Activated CD4-positive, alpha-beta T cell treated with anti-CD3 and anti-CD28 coated beads, Interleukin-2, amount 10 ng/mL, durations not matched to agents 24 days and 14 days (primary cell): ENCODE measurements around the gene MDN1. TPM values are rescaled to one million over a fixed set of nuclear protein-coding genes. Genes with fewer than 3 reads are reported as not detected.
"Not testable (repeated sequence)": the region's sequence is repeated elsewhere in the genome, so short reads cannot be mapped to it uniquely, and the experiment has no call there.

ENCODE experiments used
- DNase-seq: peaks from one replicate; pipeline ENCODE4 v3.0.0; 2022
- H3K27ac Mint-ChIP-seq: one replicate; pipeline ENCODE4 v1.8.0; 2022; ENCODE audit warnings: mild to moderate bottlenecking, mixed read lengths
- H3K27me3 Mint-ChIP-seq: one replicate; pipeline ENCODE4 v1.8.0; 2022; ENCODE audit warnings: mixed read lengths
- H3K36me3 Mint-ChIP-seq: one replicate; pipeline ENCODE4 v1.8.0; 2022; ENCODE audit warnings: low read depth, mild to moderate bottlenecking, mixed read lengths
- H3K4me1 Mint-ChIP-seq: one replicate; pipeline ENCODE4 v1.8.0; 2021; ENCODE audit warnings: mixed read lengths
- H3K4me3 Mint-ChIP-seq: one replicate; pipeline ENCODE4 v1.8.0; 2022; ENCODE audit warnings: mild to moderate bottlenecking, moderate library complexity, mixed read lengths
- H3K9me3 Mint-ChIP-seq: one replicate; pipeline ENCODE4 v1.8.0; 2021; ENCODE audit warnings: mixed read lengths
- intact Hi-C: fragments of 100-400 bp; cut with micrococcal nuclease; formaldehyde crosslinking; loops from one replicate; pipeline ENCODE4 v1.15.1; 2023
- total RNA-seq: library from RNA; stranded (reverse); gene quantifications from 2 replicates; pipeline ENCODE4 v1.2.3, GENCODE V29; 2022

The MDN1 gene
- total RNA-seq, 1 donor from 2014 or later = 78.3 TPM

DNA sequence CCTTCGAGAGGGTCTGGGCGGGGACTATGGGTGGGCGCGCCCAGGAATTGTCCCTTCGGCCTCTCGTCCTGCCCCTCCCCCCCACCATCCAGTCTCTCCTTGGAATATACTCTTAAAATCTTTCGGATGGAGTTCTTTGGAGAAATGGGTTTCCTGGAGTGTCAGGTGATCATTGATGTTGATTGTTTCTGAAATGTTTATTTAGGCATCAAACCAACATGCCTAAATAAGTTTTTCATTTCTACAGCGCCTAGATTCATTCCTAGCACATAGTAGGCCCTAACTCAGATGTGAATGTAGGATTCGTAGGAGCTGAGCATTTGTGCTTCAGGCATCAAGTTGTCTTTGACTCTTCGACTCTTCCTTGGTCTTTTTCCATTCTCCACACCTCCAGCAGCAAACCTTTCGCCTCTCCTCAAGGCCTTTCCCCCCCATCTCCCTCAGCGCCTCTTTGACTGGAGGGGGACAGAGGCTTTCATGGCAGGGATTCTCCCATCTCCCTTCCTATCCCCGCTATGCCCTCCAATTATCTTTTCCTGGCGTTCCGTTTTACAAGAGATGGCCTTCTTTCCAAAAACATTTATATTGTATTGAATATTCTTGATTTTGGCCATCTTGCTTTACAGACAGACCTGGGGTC is 10.7 kb upstream of the MDN1 start:
- Mint-ChIP-seq H3K9me3 (no peaks in the 10 kb centered on the region), H3K36me3 (peaks cover 35% of the 10 kb centered on the region), H3K4me1 (peaks cover 30% of the 10 kb centered on the region), H3K27me3 (no peaks in the 10 kb centered on the region), H3K27ac (peak overlapping the region; percentile 98), H3K4me3 (peak overlapping the region; percentile 99)
- no peak for DNase-seq
- intact Hi-C loops = no loop called here

DNA sequence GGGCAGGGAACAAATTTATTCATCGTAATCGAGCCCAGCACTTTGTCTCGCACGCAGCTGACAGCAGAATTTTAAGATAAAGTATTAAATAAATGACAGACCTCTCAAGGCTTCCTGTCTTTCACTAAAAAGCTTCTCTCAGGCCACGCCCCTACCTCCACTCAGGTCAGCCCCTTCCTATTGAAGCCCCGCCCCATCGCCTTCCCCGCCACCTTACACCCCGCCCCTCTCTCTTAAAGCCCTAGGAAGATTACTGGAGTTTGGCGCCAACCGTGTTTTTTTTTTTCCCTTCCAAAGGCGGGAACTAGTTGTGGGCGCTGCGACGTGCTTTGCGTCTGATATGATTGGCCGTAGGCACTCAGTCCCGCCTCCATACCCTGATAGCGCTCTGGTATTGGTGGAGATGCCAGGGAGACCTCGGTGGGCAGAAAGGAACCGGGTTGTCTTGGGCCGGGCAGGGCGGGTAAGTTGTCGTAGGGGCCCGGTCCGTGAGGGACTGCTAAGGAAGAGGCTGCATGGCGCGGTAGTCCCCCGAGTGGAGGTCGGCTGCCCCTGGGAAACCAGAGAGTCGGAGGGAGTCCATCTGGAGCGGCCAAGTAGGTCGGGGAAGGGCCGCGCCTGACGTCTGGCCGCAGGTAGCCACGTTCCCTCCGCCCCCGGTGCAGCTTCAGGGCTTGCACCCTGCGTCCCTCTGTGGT is 10.0 kb upstream of the MDN1 start, which contains the start of gene CASP8AP2:
Gene CASP8AP2 (plus strand): TSS at position 409 of the 698 bp plus-strand sequence.
- intact Hi-C loops = loop anchor here (1.0 to 10.0 kb wide), 6 partner anchors 10 to 747 kb away; partner anchors contain the start of genes ANKRD6, MDN1, PNRC1 and UBE2J1
- Mint-ChIP-seq H3K36me3 (peaks cover 29% of the 10 kb centered on the region), H3K27me3 (no peaks in the 10 kb centered on the region), H3K4me1 (peaks cover 24% of the 10 kb centered on the region), H3K4me3 (peak within 1 kb of the TSS; percentile 99), H3K27ac (peak within 1 kb of the TSS; percentile 98), H3K9me3 (no peaks in the 10 kb centered on the region)
- peak; percentile 98 for DNase-seq

DNA sequence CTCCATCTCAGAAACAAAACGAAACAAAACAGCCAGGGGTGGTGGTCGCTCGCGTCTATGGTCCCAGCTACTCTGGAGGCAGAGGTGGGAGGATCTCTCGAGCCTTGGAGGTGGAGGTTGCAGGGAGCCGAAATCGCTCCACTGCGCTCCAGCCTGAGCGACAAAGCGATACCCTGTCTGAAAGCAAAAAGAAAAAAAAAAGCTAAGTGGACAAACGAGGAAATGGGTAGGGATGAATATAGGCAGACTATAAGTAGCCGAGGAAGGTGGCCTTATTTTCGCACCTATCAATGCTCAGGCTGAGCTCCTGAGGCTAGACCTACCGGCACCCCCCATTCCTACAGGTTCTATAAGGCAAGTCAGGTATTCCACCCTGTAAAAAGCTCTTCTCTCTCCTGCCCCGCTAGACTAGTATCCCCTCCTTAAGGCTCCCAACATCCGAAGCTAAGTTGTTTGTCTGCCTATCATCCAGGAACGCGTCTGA is 9.4 kb upstream of the MDN1 start:
- DNase-seq = peak; percentile 81
- Mint-ChIP-seq H3K36me3 (peaks cover 29% of the 10 kb centered on the region), H3K4me1 (peaks cover 24% of the 10 kb centered on the region)

DNA sequence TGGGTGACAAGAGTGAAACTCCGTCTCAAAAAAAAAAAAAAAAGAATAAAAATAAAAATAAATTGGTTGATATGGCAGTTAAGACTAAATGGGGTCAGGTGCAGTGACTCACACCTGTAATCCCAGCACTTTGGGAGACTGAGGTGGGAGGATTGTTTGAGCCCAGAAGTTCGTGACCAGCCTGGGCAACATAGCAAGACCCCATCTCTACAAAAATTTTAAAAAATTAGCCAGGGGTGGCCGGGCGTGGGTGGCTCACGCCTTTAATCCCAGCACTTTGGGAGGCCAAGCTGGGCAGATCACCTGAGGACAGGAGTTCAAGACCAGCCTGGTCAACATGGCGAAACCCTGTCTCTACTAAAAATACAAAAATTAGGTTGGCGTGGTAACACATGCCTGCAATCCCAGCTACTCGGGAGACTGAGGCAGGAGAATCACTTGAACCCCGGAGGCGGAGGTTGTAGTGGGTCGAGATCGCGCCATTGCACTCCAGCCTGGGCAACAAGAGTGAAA is 8.9 kb upstream of the MDN1 start:
- not testable (repeated sequence) for H3K9me3 Mint-ChIP-seq, H3K27me3 Mint-ChIP-seq, DNase-seq
- Mint-ChIP-seq H3K27ac (peak overlapping the region; percentile 98), H3K36me3 (peaks cover 27% of the 10 kb centered on the region), H3K4me1 (peaks cover 24% of the 10 kb centered on the region), H3K4me3 (peak overlapping the region; percentile 99)
- intact Hi-C loops = loop anchor here (5.0 to 10.0 kb wide), 4 partner anchors 394 to 746 kb away; partner anchors contain the start of genes ANKRD6, PNRC1 and UBE2J1

More for the DNA sequence above, 9.4 kb upstream of the MDN1 start:
- Mint-ChIP-seq H3K27me3 (no peaks in the 10 kb centered on the region), H3K4me3 (peak overlapping the region; percentile 99), H3K9me3 (no peaks in the 10 kb centered on the region), H3K27ac (peak overlapping the region; percentile 98)
- intact Hi-C loops = loop anchor here (1.0 to 10.0 kb wide), 6 partner anchors 10 to 747 kb away; partner anchors contain the start of genes ANKRD6, MDN1, PNRC1 and UBE2J1

DNA sequence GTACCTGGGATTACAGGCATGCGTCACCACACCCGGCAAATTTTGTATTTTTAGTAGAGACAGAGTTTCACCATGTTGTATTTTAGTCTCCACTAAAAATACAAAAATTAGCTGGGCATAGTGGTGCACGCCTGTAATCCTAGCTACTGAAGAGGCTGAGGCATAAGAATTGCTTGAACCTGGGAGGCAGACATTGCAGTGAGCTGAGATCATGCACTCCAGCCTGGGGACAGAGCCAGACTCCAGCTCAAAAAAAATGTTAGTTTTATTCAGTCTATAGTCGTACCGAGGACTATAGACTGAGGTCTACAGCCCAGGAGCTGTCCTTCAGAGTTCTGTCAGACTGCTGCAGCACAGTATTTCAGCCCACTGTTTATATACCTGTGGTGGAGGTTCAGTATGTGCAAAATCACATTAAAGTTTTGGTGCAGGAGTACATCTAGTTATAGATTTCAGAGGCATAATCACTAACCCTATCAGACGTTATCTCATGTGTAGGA is 6.5 kb upstream of the MDN1 start:
- Mint-ChIP-seq H3K36me3 (peaks cover 7% of the 10 kb centered on the region), H3K27ac (no peak overlapping the region), H3K4me3 (no peak overlapping the region), H3K9me3 (no peaks in the 10 kb centered on the region), H3K27me3 (no peaks in the 10 kb centered on the region), H3K4me1 (peaks cover 9% of the 10 kb centered on the region)
- intact Hi-C loops = loop anchor here (5.0 to 10.0 kb wide), 4 partner anchors 391 to 744 kb away; partner anchors contain the start of genes ANKRD6, PNRC1 and UBE2J1
- no peak for DNase-seq

DNA sequence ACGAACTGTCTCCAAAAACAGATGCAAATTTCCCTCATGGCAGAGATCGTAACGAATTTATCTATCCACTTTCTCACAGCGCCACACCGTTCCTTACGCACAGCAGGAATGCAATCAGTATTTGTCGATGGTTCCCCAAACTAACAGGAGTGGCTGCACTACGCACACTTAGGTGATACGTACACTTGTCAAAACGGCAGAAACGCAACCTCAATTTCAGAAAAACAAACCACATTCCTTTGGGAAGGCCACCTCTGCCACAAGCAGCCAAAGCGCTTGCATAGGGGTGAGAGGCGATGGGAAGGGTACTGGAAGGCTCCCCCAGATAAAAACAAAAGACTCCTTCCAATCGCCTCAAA is 638 bp downstream of the MDN1 start:
- H3K27me3 Mint-ChIP-seq = no peaks in the 10 kb centered on the region
- H3K36me3 Mint-ChIP-seq = peaks cover 11% of the 10 kb centered on the region
- peak overlapping the region; percentile 98 for H3K27ac Mint-ChIP-seq
- DNase-seq = no peak
- peaks cover 4% of the 10 kb centered on the region for H3K9me3 Mint-ChIP-seq
- peak overlapping the region; percentile 96 for H3K4me3 Mint-ChIP-seq
- intact Hi-C loops = loop anchor here (1.0 to 2.0 kb wide), 3 partner anchors 10 to 768 kb away; partner anchors contain the start of genes CASP8AP2 and MAP3K7
- H3K4me1 Mint-ChIP-seq = peaks cover 23% of the 10 kb centered on the region

DNA sequence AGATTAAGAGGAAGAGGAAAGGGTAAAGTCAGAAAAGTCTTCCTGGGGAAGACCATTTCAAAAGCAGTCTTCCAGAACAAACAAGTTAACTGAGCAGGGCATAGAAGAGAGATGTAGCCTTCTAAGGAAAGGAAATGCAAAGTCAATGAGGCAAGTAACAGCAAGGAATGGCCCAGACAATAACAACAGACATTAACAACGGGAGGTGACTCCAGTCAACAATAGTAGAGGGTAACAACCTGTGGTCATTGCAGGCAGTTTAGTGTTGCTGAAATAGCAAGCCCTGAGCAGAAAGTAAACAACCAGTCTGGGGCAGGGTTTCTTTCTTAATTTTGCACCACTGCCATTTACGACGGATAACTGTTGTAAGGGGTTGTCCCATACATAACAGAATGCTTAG is 2.1 kb downstream of the MDN1 start:
- Mint-ChIP-seq H3K36me3 (peaks cover 11% of the 10 kb centered on the region), H3K4me3 (peak overlapping the region; percentile 96), H3K27ac (peak overlapping the region; percentile 3), H3K9me3 (peaks cover 4% of the 10 kb centered on the region), H3K4me1 (peaks cover 24% of the 10 kb centered on the region), H3K27me3 (no peaks in the 10 kb centered on the region)
- no peak for DNase-seq
- intact Hi-C loops = no loop called here

DNA sequence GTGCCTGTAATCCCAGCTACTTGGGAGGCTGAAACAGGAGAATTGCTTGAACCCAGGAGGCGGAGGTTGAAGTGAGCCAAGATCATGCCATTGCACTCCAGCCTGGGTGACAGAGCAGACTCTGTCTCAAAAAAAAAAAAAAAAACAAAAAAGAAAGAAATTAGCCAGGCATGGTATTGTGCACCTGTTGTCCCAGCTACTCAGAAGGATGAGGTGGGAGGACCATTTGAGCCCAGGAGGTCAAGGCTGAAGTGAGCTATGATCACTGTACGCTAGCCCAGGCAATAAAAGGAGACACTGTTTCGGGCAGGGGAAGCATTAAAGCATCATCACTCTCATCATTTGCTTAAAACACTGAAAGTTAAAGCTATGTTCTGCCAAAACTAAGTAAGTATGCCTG is 6.2 kb downstream of the MDN1 start:
- DNase-seq, H3K4me3 Mint-ChIP-seq, intact Hi-C loops, H3K27me3 Mint-ChIP-seq, H3K9me3 Mint-ChIP-seq, H3K27ac Mint-ChIP-seq, H3K36me3 Mint-ChIP-seq: not testable (repeated sequence)
- H3K4me1 Mint-ChIP-seq = peaks cover 14% of the 10 kb centered on the region

DNA sequence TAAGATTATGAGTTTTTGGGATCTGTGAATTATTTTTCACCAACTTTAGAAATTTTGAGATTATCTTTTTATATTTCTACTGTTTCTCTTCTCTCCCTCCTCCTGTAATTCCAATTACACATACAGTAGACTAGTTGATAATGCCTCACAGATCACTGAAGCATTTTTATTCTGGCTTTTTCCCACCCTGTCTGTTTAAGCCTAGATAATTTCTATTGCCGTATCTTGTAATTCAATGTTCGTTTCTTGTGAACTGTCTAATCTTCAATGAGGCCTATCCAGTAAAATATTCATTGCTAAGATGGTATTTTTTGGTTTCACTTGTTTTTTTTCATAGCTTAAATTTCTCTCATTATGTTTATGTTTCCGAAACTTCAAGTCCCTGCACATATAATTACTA is 12.0 kb downstream of the MDN1 start:
- no peak for DNase-seq
- Mint-ChIP-seq H3K36me3 (peaks cover 8% of the 10 kb centered on the region), H3K27me3 (no peaks in the 10 kb centered on the region), H3K4me3 (no peak overlapping the region), H3K27ac (no peak overlapping the region), H3K4me1 (peaks cover 10% of the 10 kb centered on the region), H3K9me3 (no peaks in the 10 kb centered on the region)
- intact Hi-C loops = no loop called here

DNA sequence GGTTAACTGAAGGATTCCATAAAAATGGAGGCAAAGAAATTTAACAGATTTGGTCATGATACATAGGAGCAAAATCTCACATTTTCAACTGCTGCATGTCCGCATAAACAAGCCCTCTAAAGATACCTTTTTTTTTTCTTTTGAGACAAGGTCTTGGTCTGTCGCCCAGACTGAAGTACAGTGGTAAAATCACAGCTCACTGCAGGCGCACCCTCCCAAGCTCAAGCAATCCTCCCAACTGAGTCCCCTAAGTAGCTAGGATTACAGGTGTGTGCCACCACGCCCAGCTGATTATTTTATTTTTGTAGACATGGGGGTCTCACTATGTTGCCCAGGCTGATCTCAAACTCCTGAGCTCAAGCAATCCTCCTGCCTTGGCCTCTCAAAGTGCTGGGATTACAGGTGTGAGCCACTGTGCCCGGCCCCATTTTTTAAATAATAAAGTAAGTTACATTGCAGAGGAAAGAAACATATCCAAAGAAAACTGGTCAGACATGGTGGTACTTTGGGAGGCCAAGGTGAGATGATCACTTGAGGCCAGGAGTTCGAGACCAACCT is 13.7 kb downstream of the MDN1 start:
- Mint-ChIP-seq H3K4me1 (peaks cover 10% of the 10 kb centered on the region), H3K27ac (no peak overlapping the region), H3K4me3 (no peak overlapping the region), H3K9me3 (no peaks in the 10 kb centered on the region), H3K36me3 (peaks cover 17% of the 10 kb centered on the region), H3K27me3 (no peaks in the 10 kb centered on the region)
- intact Hi-C loops = no loop called here
- DNase-seq = no peak

DNA sequence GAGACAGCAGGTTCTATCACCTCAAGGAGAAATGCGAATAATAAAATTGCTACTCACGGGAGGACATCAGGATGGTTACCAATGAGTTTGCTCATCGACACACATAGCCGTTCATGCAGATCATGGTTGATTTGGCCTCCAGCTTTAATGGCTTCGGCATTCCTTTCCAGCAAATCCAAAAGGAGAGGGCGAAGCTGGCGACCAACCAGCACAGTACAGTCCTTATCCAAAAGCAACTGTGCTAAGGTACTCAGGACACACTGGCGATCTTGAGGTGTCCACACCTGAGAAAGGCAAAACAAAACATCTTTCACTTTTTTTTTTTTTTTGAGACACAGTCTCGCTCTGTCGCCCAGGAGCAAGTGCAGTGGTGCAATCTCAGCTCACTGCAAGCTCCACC is 16.3 kb downstream of the MDN1 start:
- DNase-seq = no peak
- intact Hi-C loops = no loop called here
- Mint-ChIP-seq H3K27me3 (no peaks in the 10 kb centered on the region), H3K27ac (no peak overlapping the region), H3K4me3 (no peak overlapping the region), H3K9me3 (no peaks in the 10 kb centered on the region), H3K36me3 (peaks cover 24% of the 10 kb centered on the region), H3K4me1 (peaks cover 7% of the 10 kb centered on the region)

DNA sequence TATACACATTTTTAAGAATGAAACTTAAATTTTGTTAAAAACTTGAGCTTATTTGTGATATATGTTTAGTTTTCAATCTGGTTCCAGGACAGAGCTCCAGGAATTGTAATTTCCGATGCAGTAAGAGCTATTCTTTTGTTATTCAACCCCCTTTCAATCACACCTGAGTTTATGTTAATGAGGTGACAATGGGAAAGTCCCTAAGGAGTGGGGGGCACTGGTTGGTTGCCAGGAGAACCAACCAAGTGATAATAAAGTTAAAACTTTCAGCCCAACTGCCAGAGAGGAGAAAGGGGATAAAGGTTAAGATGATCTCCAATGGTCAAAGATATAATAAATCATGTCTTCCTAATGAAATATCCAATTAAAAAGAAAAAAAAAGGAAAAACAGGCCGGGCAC is 19.8 kb downstream of the MDN1 start:
- H3K27me3 Mint-ChIP-seq = no peaks in the 10 kb centered on the region
- no peak overlapping the region for H3K27ac Mint-ChIP-seq
- intact Hi-C loops = no loop called here
- no peak for DNase-seq
- H3K36me3 Mint-ChIP-seq = peaks cover 43% of the 10 kb centered on the region
- peaks cover 10% of the 10 kb centered on the region for H3K4me1 Mint-ChIP-seq
- no peaks in the 10 kb centered on the region for H3K9me3 Mint-ChIP-seq
- H3K4me3 Mint-ChIP-seq = no peak overlapping the region

DNA sequence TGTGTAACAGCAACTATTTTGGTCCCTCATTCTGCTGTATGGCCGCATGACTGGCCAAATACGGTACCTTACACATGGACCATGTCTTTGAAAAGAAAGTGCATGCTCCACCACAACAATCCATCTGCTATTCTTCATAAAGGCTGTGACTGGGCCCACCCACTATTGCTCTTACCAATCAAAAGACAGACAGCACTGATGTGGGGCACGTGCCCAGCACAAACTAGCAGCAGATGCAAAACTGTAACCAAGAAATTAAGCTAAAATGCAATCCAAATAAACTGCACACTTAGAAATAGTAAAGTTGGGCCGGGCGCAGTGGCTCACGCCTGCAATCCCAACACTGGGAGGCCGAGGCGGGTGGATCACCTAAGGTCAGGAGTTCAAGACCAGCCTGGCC is 20.5 kb downstream of the MDN1 start:
- H3K4me1 Mint-ChIP-seq = peaks cover 16% of the 10 kb centered on the region
- no peak for DNase-seq
- peaks cover 46% of the 10 kb centered on the region for H3K36me3 Mint-ChIP-seq
- H3K4me3 Mint-ChIP-seq = no peak overlapping the region
- no peaks in the 10 kb centered on the region for H3K27me3 Mint-ChIP-seq
- intact Hi-C loops = no loop called here
- no peaks in the 10 kb centered on the region for H3K9me3 Mint-ChIP-seq
- no peak overlapping the region for H3K27ac Mint-ChIP-seq
